HEK293 (cell line): ENCODE results near the gene ZNF836.
"Not testable (repeated sequence)": the region's sequence is repeated elsewhere in the genome, so short reads cannot be mapped to it uniquely, and the experiment has no call there.

Experiments
- CTCF ChIP-seq: fragments of 450-650 bp; formaldehyde crosslinking; IDR thresholded peaks from 2 replicates; pipeline ENCODE4 v1.5.1; 2016; ENCODE audit warnings: missing biosample characterization, missing genetic modification characterization
- GFI1B ChIP-seq: fragments of 450-650 bp; formaldehyde crosslinking; IDR thresholded peaks from 2 replicates; pipeline ENCODE4 v1.5.1; 2016; ENCODE audit warnings: missing biosample characterization, missing genetic modification characterization
- KLF7 ChIP-seq: fragments of 450-650 bp; formaldehyde crosslinking; IDR thresholded peaks from 2 replicates; pipeline ENCODE4 v1.5.1; 2016; ENCODE audit warnings: missing biosample characterization, missing genetic modification characterization, borderline replicate concordance
- MZF1 ChIP-seq: fragments of 450-650 bp; formaldehyde crosslinking; IDR thresholded peaks from 2 replicates; pipeline ENCODE4 v1.5.1; 2017; ENCODE audit warnings: missing biosample characterization, missing genetic modification characterization, borderline replicate concordance
- ZNF274 ChIP-seq, 2 experiments: fragments of 200-500 bp in 1 of 2; fragments of 450-650 bp in 1 of 2; sonication (Bioruptor generic) in 1 of 2; formaldehyde crosslinking in 1 of 2; IDR thresholded peaks; 2 replicates each; pipeline versions ENCODE4 v1.5.1 to v1.6.1; 2014 to 2016; ENCODE audit warnings: borderline replicate concordance in 1 of 2, inconsistent platforms in 1 of 2, low read length in 1 of 2, missing biosample characterization in 1 of 2, missing genetic modification characterization in 1 of 2
- ZNF324 ChIP-seq: fragments of 450-650 bp; formaldehyde crosslinking; IDR thresholded peaks from 2 replicates; pipeline ENCODE4 v1.5.1; 2016; ENCODE audit warnings: missing biosample characterization, missing genetic modification characterization
- ZNF366 ChIP-seq: fragments of 450-650 bp; formaldehyde crosslinking; conservative IDR thresholded peaks from 2 replicates; pipeline ENCODE4 v1.5.1; 2016; ENCODE audit warnings: missing biosample characterization, missing genetic modification characterization
- ZNF571 ChIP-seq: fragments of 450-650 bp; formaldehyde crosslinking; IDR thresholded peaks from 2 replicates; pipeline ENCODE4 v1.5.0; 2017; ENCODE audit warnings: missing biosample characterization, missing genetic modification characterization
- ZNF580 ChIP-seq: fragments of 450-650 bp; formaldehyde crosslinking; IDR thresholded peaks from 2 replicates; pipeline ENCODE4 v1.5.1; 2016; ENCODE audit warnings: missing biosample characterization, missing genetic modification characterization
- ZNF707 ChIP-seq: fragments of 450-650 bp; formaldehyde crosslinking; IDR thresholded peaks from 2 replicates; pipeline ENCODE4 v1.5.1; 2016; ENCODE audit warnings: missing biosample characterization, missing genetic modification characterization
- ZNF76 ChIP-seq: fragments of 450-650 bp; formaldehyde crosslinking; IDR thresholded peaks from 2 replicates; pipeline ENCODE4; 2016; ENCODE audit warnings: low read depth, missing biosample characterization, missing genetic modification characterization, borderline replicate concordance
- ZXDB ChIP-seq: fragments of 450-650 bp; formaldehyde crosslinking; IDR thresholded peaks from 2 replicates; pipeline ENCODE4 v1.5.1; 2016; ENCODE audit warnings: missing biosample characterization, missing genetic modification characterization

GRCh38 chr19:52200755-52201391 lies 29.5 kb upstream of the ZNF836 start:
- not testable (repeated sequence) for TF ChIP-seq CTCF; ZNF76; MZF1 (tag by site-specific recombination); GFI1B (tag by site-specific recombination); ZNF707; ZNF580 (tag by site-specific recombination); KLF7 (tag by site-specific recombination); ZNF571 (tag by site-specific recombination); ZNF366 (tag by site-specific recombination); ZNF274 (IDR thresholded peaks at IDR 0.05; ENCODE audit: low read length); ZNF274 (tag by site-specific recombination; IDR thresholded peaks at IDR 0.05; ENCODE audit: borderline replicate concordance); ZXDB (tag by site-specific recombination); ZNF324 (tag by site-specific recombination)
